Activated naive CD4-positive, alpha-beta T cell (primary cell): ENCODE results near the gene FBXO38.

Experiments used
- DNase-seq, 4 experiments: peaks; one replicate each; lab custom pipeline; 2025; lab: John Stamatoyannopoulos, UW

Gene FBXO38

GRCh38 chr5:148386041-148386440 lies 2.3 kb downstream of the FBXO38 start:
- no peak for DNase-seq

DNA sequence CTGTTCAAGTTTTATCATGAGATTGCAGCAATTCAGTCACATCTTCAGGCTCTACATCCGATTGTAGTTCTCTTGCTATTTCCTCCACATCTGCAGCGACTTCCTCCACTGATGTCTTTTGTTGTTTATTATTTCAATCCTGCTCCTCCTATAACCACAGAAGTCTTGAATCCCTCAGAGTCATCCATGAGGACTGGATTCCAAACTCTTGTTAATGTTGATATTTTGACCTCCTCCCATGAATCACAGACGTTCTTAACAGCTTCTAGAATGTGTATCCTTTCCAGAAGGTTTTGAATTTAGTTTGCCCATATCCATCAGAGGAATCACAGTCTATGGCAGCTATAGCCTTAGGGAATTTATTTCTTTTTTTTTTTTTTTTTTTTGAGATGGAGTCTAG lies 3.6 kb downstream of the FBXO38 start:
- DNase-seq = no peak

- no peak for DNase-seq
These were observed 4.9 kb downstream of the FBXO38 start for GRCh38 chr5:148388696-148389095.

DNA sequence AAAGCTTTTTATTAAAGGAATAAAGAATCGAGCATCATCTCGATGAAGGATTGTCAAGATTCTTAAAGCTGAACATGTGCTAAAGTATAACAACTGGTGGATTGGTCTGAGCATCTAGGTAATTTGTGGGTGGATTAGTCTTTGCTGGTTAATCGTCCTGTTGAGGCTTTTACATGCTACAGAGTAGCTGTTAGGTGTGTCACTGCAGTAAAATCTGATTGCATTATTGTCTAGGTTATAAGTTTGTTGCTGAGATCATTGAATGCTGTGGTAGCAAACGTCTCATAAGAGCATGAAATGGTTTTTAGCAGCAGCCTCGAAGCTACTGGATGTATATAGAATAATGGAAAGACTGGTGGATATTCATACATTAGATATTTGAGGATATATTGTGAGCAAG lies 7.2 kb downstream of the FBXO38 start:
- no peak for DNase-seq

DNA sequence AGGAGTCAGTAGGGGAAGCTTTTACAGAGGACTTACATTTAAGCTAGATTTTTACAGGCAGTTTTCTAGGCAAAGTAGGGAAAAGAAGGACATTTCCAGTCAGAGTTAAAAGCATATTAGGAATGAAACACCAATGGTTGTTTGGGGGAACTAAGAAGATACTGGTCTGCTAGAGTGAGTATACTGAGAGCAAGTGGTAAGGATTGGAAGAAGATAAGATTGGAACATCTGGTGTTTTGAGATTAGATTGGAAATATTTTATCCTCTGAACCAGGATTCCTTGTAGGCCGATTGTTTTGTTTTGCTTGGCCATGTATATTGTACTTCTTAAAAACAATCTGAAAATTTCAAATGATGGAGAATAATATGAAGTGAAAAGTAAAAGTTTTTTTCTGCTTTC lies 7.7 kb downstream of the FBXO38 start:
- no peak for DNase-seq

GRCh38 chr5:148393390-148393741 lies 9.6 kb downstream of the FBXO38 start:
- no peak for DNase-seq

GRCh38 chr5:148394587-148395019 lies 10.8 kb downstream of the FBXO38 start:
- DNase-seq = no peak

DNA sequence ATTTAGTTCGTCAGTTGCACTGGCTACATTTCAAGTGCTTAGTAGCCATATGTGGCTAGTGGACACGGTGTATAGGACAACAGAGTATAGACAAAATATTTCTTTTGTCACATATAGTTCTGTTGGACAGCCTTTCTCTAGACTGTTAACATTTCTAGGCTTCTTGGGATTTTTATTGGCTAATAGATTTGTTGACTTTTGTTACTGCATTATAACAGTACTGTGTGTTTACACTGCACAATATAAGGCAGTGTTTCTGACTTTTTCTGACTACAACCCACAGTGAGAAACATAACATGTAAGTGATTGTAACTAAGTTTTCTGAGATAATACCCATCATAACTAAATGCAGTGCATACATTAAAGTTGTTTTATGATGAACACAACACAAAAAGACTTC lies 11.3 kb downstream of the FBXO38 start:
- DNase-seq = no peak

DNA sequence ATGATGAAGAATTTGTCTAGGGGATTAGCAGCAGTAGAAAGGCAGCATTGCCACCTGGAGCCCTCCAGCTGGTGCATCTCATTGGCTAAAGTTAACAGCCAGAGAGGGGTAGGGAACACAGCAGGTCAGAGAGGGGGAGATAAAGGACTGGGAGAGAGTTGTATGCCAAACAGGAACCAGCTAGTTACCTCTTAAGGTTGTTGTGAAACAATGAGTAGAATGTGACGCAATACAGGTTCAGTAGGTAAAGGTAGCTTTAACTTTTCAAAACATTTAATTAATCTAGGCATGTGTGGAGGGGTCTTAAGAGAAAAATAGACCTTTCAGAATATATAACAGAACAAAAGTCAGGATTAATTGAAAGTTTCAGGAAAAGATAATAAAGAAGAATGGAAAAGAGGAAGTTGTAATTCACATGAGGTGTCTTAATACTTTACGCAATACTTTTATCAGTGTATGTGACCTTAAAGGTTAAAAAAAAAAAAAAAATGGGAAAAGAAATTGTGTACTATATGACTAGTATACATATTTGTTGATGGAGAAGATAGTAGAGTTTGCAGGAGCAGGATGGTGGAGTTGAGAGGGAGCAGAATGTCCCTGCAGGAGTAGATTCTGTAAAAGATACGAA lies 14.3 kb downstream of the FBXO38 start:
- no peak for DNase-seq

- no peak for DNase-seq
These were observed 15.0 kb downstream of the FBXO38 start for GRCh38 chr5:148398698-148399121.

- DNase-seq = no peak
These were observed 17.8 kb downstream of the FBXO38 start for GRCh38 chr5:148401604-148402003.

DNA sequence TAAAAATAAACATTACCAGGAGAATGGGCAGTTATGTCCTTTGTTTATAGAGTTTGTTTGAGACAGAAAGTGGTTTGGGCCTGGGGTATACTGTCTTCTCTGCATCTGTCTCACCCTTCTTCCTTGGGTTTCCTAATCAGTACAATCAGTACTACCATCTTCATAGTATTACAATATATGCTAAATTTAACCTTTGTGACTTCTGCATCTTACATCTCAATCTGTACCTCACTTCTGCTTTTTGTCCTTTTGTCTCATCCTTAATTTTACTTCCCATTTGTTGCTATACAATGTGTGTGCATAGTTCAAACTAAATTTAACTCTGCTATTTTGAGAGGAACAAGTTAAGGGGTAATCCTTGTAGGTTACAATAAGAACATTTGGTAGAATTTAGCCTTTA lies 19.6 kb downstream of the FBXO38 start:
- DNase-seq = no peak

DNA sequence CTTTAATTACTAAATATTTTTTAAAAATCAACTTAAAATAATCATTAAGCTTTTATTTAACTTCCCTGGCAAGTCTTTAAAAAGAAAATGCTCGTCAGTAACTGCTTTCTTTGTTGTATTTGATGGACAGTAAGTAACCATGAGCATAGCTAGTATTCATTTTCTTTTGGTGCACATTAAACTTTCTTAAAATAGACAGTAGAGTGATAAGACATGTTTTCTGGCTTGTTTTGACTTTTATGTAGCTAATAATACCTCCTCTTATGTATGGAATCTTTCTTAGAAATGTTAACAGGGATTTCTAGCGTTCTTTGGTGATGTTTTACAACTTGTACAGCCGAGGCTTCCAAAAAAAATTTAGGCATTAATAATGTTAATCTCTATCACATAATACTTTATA lies 22.6 kb downstream of the FBXO38 start:
- no peak for DNase-seq

DNA sequence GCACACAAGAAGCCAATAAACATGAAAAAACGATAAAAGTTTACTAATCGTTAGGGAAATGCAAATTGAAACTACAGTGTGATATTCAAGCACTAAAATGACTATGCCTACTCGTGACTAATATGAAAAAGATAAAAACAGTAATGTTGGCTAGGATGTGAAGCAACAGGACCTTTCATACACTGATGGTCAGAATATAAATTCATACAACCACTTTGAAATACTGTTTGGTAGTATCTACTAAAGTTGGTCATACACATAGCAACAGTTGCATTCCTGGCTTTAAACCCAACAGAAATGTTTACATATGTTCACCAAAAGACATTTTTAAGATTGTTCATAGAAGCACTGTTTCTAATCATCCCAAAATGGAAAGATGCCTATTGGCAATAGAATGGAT lies 24.3 kb downstream of the FBXO38 start:
- no peak for DNase-seq

DNA sequence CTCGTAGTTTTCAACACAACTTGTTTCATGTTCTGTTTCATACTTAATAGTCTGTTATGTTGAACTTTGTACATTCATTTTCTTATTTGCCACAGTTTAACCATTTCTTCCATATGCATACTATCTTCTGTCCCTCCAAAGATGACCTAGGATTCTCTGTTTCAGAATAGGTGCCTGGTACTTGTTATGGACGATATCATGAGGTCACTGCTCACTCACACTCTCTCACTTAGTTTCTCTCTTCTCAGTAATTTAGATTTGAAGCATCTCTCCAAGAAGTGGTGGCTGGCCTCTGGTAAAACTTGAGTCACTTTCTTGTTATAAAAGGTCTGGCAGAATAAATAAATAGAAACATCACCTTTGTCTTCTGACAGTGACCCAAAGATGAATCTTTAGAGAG lies 28.4 kb downstream of the FBXO38 start:
- DNase-seq = no peak

- DNase-seq = no peak
These were observed 31.1 kb downstream of the FBXO38 start for GRCh38 chr5:148414833-148415232.

GRCh38 chr5:148416416-148416815 lies 32.7 kb downstream of the FBXO38 start:
- DNase-seq = no peak

- DNase-seq = no peak
These were observed 33.2 kb downstream of the FBXO38 start for GRCh38 chr5:148416921-148417320.

GRCh38 chr5:148418511-148418910 lies 34.8 kb downstream of the FBXO38 start:
- DNase-seq = no peak

DNA sequence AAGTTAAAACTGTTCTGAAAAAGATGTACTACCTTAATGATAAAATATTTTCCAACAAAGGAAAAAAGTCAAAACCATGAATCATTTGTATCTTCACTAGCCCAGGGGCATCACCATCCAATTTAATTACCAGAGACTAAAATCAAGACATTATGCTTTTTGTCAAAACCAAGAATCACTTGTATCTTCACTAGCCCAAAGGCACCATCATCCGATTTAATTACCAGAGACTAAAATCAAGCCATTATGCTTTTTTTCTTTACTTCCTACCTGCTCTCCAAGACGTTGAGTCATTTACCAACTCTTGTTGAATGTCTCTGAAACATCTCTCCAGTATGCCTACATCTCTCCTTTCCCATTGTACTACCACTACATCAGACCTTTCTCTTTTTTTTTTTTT lies 37.9 kb downstream of the FBXO38 start:
- DNase-seq = no peak

- no peak for DNase-seq
These were observed 42.0 kb downstream of the FBXO38 start for GRCh38 chr5:148425808-148426207.

- DNase-seq = no peak
These were observed 42.8 kb downstream of the FBXO38 start for GRCh38 chr5:148426514-148426913.

GRCh38 chr5:148427370-148428042 lies 43.7 kb downstream of the FBXO38 start:
- no peak for DNase-seq

DNA sequence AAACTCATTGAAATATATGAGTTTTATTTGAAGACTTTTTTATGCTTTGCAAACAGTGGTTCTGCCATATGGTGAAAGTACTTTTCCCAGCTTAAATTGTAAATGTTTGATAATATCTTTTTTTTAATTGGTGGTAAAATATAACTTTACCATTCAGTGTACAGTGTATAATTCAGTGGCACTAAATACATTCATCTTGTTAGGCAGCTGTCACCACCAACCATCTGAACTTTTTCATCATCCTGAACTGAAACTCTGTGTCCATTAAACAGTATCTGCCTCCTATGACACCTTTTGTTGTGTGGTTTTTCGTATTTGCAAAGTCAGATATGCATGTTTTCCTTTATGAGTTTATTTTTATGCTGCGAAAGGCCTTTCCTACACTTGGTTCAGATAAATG lies 45.1 kb downstream of the FBXO38 start:
- DNase-seq = no peak
